ENCODE results near the gene RANBP3L.

Gene RANBP3L

DNA sequence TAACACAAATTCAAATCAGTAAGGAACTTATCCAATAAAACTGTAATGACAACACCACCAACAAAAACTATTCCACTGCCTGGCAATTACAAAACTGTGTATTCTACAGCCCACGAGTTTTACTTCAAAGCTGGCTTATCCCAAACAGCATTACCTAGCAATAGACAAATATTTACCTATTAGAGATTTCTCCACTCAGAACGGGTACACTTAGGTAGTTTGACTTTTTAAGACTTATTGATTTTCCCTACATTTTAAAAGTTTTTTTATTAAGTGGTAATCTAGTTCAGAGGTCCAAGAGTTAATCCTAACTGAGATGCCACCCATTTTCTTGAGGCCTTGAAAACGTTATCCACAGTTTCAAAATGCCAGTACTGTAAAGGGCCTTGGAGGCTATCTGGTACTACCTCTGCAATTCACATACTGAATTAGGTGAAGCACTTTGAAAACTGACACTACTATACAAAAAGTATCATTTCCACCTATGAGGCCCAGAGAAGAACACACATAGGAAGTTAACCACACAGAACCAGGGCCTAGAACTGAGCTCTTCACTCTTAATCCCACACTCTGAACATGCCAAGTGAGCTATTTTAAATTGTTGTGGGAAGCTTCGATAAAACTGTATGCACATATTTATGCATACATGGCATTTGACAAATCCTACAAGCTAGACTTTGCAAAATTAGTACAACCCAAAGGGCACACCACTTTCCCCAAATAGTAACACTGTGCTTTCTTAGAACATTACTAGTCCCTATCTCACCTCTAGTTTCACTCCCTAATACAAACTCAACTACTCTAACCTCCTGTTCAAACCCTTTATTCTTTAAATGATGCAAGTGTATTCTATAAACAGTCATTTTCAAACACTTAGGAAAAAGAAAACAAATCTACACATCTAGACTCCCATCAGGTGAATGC, 62.1 kb downstream of the RANBP3L start:
- Histone ChIP-seq H3K27ac (no peak overlapping the region), H3K4me3 (ENCODE audit: low read depth, low read length) (no peak overlapping the region), H3K36me3 (replicated peaks) (no peaks in the 10 kb centered on the region), H3K27me3 (replicated peaks) (no peaks in the 10 kb centered on the region)
- in situ Hi-C loops (cut with HindIII; ENCODE audit: low pct_ligation_motif_present, low sequenced_read_pairs) = no loop called here
- TF ChIP-seq, protein P1, sequence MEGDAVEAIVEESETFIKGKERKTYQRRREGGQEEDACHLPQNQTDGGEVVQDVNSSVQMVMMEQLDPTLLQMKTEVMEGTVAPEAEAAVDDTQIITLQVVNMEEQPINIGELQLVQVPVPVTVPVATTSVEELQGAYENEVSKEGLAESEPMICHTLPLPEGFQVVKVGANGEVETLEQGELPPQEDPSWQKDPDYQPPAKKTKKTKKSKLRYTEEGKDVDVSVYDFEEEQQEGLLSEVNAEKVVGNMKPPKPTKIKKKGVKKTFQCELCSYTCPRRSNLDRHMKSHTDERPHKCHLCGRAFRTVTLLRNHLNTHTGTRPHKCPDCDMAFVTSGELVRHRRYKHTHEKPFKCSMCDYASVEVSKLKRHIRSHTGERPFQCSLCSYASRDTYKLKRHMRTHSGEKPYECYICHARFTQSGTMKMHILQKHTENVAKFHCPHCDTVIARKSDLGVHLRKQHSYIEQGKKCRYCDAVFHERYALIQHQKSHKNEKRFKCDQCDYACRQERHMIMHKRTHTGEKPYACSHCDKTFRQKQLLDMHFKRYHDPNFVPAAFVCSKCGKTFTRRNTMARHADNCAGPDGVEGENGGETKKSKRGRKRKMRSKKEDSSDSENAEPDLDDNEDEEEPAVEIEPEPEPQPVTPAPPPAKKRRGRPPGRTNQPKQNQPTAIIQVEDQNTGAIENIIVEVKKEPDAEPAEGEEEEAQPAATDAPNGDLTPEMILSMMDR (IDR thresholded peaks at IDR 0.05; ENCODE audit: low read depth, low read length, missing control alignments) = no peak
- DNase-seq = no peak

DNA sequence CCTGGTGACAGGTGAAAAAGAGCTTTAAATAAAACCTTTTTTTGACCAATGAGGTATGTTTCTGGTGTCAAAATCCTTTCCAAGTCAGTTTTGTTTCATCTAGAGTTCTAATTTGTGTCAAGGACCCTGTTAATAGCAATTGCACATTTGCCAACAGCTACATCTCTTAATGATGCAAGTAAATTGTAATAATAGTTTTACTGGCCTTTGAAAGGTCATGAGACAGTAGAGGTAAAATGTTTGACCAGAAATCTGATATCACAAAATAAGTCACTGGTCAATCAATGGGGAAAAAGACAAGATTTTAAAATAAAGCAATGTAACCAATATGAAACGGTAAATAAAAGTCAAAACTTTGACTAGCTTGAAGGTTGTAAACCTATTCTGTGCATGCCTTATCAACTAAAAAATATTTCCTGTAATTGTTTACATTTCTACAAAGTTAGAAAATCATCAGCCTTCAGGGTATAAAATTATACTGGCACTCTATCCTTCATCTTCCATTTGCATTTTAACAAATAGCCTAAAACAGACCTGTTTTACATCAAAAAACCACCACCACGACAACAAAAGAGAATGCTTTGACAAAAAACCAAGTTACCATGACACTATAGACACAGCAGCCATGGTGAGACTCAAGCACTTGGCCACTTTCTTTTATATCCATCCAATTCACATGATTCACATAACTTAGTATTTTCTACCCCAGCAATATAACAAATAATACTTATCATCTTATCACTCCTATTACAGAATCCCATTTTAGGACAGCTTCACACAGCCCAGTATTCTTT, 63.0 kb downstream of the RANBP3L start:
- no peak overlapping the region for H3K27ac ChIP-seq
- H3K36me3 ChIP-seq (replicated peaks) = no peaks in the 10 kb centered on the region
- no peak overlapping the region for H3K4me3 ChIP-seq (ENCODE audit: low read depth, low read length)
- in situ Hi-C loops (cut with HindIII; ENCODE audit: low pct_ligation_motif_present, low sequenced_read_pairs) = no loop called here
- DNase-seq = no peak
- no peaks in the 10 kb centered on the region for H3K27me3 ChIP-seq (replicated peaks)
- TF ChIP-seq, protein P1 (IDR thresholded peaks at IDR 0.05; ENCODE audit: low read depth, low read length, missing control alignments) = no peak

DNA sequence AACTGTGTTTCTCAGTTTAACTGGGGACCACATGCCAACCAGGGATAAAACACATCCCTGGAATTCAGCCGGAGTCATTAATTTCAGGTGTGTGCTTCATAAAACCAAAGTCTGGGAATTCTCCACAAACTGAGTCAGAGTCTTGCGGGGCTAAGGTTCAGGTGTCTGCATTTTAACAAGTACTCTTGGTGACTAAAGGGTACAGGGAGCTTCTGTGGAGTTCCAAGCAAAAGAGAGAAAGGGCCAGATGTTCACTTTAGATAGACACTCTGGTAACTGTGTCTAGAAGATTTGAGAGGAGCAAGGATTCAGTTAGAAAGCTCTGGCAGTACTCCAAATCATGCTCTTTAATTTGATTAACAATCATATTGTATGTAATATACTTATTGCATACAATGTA, 64.0 kb downstream of the RANBP3L start:
- TF ChIP-seq, protein P1 (IDR thresholded peaks at IDR 0.05; ENCODE audit: low read depth, low read length, missing control alignments) = no peak
- Histone ChIP-seq H3K36me3 (replicated peaks) (no peaks in the 10 kb centered on the region), H3K4me3 (ENCODE audit: low read depth, low read length) (no peak overlapping the region), H3K27me3 (replicated peaks) (no peaks in the 10 kb centered on the region), H3K27ac (no peak overlapping the region)
- in situ Hi-C loops (cut with HindIII; ENCODE audit: low pct_ligation_motif_present, low sequenced_read_pairs) = no loop called here
- DNase-seq = no peak

DNA sequence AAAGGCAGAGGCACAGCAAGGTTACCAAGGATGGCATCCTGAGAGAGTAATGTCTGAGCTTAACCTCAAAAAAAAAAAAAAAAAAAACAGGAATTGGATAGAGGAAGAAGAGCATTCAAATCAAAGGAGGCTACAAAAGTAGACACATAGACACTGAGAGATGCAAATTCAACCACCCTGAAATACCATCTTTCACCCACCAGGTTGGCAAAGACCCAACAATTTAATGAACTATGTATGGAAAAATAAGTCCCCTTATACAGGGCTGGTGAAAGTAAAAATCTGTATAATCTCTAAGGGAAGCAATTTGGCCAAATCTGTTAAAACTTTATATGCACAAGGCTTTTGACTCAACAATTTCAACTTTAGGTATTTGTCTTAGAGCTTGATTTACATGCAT, 64.9 kb downstream of the RANBP3L start:
- no peak for DNase-seq
- in situ Hi-C loops (cut with HindIII; ENCODE audit: low pct_ligation_motif_present, low sequenced_read_pairs) = no loop called here
- Histone ChIP-seq H3K36me3 (replicated peaks) (no peaks in the 10 kb centered on the region), H3K4me3 (ENCODE audit: low read depth, low read length) (no peak overlapping the region), H3K27ac (no peak overlapping the region), H3K27me3 (replicated peaks) (no peaks in the 10 kb centered on the region)
- TF ChIP-seq, protein P1 (IDR thresholded peaks at IDR 0.05; ENCODE audit: low read depth, low read length, missing control alignments) = no peak

DNA sequence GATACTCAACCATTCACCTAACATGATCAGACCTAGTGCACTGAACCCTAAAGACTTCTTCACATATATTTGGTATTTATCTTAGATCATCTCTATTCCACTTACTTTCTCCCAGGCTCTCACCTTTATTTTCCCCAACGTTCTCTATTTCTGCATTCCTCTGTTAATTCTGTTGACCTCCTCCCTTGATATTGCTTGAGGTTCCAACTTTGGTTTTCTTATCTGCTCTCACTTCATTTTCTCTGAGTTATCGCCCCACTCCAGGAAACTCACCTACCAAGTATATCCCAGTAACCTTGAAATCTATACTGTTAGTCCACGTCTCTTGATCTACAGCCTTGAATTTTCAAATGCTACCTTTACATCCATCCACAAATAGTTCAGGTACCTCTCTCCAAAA, 69.2 kb downstream of the RANBP3L start:
- H3K27ac ChIP-seq = no peak overlapping the region
- H3K36me3 ChIP-seq (replicated peaks) = no peaks in the 10 kb centered on the region
- no peak overlapping the region for H3K4me3 ChIP-seq (ENCODE audit: low read depth, low read length)
- DNase-seq = no peak
- H3K27me3 ChIP-seq (replicated peaks) = no peaks in the 10 kb centered on the region
- TF ChIP-seq, protein P1 (IDR thresholded peaks at IDR 0.05; ENCODE audit: low read depth, low read length, missing control alignments) = no peak
- in situ Hi-C loops (cut with HindIII; ENCODE audit: low pct_ligation_motif_present, low sequenced_read_pairs) = no loop called here
